ENCODE results near the gene IRAK1.

- TF ChIP-seq, protein P1, sequence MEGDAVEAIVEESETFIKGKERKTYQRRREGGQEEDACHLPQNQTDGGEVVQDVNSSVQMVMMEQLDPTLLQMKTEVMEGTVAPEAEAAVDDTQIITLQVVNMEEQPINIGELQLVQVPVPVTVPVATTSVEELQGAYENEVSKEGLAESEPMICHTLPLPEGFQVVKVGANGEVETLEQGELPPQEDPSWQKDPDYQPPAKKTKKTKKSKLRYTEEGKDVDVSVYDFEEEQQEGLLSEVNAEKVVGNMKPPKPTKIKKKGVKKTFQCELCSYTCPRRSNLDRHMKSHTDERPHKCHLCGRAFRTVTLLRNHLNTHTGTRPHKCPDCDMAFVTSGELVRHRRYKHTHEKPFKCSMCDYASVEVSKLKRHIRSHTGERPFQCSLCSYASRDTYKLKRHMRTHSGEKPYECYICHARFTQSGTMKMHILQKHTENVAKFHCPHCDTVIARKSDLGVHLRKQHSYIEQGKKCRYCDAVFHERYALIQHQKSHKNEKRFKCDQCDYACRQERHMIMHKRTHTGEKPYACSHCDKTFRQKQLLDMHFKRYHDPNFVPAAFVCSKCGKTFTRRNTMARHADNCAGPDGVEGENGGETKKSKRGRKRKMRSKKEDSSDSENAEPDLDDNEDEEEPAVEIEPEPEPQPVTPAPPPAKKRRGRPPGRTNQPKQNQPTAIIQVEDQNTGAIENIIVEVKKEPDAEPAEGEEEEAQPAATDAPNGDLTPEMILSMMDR (IDR thresholded peaks at IDR 0.05): no peak
- no peak for TF ChIP-seq POLR2A (IDR thresholded peaks at IDR 0.05)
Observed at GRCh38 chrX:153993079-153993478, 26.6 kb downstream of the IRAK1 start.

Measured in heart left ventricle (tissue), 13 donors.